GM10248 (cell line): Measurements from ENCODE around the gene AGFG2.

ENCODE experiments used
- CTCF ChIA-PET: fragments of 300-600 bp; sonication (Branson Sonifier 250); formaldehyde crosslinking; extraction: SDS; loops from one replicate; lab custom pipeline; 2021; ENCODE audit warnings: antibody characterized with exemption; lab: Yijun Ruan, JAX
- POLR2A ChIA-PET: fragments of 350-650 bp; sonication (Branson Sonifier 250); formaldehyde crosslinking; extraction: SDS; loops from one replicate; lab custom pipeline; 2020; ENCODE audit warnings: antibody characterized with exemption; lab: Yijun Ruan, JAX
- DNase-seq: peaks from one replicate; pipeline ENCODE4 v3.0.0; 2012; ENCODE audit errors: extremely low spot score
- TF ChIP-seq, protein P1 (sequence below): IDR thresholded peaks from 2 replicates; pipeline ENCODE4 v1.5.1; 2012; ENCODE audit warnings: mild to moderate bottlenecking, low read depth; ENCODE audit errors: extremely low read depth, missing control alignments, control extremely low read depth

Gene AGFG2

DNA sequence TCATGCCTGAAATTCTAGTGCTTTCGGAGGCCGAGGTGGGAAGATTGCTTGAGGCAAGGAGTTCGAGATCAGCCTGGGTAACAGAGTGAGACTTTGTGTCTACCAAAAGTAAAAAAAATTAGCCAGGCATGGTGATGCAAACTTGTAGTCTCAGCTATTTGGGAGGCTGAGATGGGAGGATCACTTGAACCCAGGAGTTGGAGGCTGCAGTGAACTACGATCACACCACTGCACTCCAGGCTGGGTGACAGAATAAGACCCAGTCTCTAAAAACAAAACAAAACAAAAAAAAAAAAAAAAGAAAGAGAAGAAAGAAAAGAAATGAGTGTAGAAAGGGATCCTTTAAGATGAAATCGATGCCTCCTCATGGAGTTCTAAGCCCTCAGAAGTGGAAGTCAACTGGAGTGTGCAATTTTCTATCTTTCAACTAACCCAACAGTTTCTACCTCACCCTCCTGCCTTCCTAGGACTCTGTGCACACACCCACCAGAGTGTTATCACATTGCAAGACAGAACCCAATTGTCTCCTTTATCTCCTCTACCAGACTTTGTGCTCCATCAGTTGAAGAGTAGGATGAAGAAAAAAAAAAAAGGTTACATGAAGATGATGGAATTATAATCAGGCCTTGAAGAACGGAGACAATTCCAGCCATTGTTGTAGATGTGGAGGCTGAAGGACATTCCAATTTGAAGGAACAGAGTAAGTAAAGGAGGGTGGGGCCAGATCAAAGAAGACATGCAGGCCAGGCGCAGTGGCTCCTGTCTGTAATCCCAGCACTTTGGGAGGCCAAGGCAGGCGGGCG lies 28.4 kb upstream of the AGFG2 start:
- DNase-seq: no peak
- TF ChIP-seq, protein P1, sequence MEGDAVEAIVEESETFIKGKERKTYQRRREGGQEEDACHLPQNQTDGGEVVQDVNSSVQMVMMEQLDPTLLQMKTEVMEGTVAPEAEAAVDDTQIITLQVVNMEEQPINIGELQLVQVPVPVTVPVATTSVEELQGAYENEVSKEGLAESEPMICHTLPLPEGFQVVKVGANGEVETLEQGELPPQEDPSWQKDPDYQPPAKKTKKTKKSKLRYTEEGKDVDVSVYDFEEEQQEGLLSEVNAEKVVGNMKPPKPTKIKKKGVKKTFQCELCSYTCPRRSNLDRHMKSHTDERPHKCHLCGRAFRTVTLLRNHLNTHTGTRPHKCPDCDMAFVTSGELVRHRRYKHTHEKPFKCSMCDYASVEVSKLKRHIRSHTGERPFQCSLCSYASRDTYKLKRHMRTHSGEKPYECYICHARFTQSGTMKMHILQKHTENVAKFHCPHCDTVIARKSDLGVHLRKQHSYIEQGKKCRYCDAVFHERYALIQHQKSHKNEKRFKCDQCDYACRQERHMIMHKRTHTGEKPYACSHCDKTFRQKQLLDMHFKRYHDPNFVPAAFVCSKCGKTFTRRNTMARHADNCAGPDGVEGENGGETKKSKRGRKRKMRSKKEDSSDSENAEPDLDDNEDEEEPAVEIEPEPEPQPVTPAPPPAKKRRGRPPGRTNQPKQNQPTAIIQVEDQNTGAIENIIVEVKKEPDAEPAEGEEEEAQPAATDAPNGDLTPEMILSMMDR: no peak
- CTCF ChIA-PET: no interaction called here
- POLR2A ChIA-PET: no interaction called here

DNA sequence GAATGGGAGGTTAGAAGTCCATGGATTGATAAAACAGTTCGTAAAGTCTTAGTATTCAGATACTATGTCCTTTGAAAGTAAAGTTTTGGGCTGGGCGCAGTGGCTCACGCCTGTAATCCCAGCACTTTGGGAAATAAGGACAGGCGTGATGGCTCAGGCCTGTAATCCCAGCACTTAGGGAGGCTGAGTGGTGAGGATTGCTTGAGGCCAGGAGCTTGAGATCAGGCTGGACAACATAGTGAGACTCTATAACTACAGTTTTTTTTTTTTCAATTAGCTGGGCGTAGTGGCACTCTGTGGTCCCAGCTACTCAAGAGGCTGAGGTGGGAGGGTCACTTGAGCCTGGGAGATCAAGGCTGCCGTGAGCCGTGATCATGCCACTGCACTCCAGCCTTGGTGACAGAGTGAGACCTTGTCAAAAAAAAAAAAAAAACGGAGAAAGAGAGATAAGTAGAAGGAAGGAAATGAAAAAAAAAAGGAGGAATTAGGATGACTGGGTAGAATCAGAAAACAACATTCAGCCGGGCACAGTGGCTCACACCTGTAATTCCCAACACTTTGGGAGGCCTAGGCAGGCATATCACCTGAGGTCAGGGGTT lies 25.7 kb upstream of the AGFG2 start:
- ChIA-PET CTCF (no interaction called here), POLR2A (interaction anchor here (0.7 kb wide), 1 partner anchor 73 kb away, joined by 4 read pairs; the partner anchor contains the start of gene FBXO24)
- TF ChIP-seq, protein P1: no peak
- DNase-seq: no peak

DNA sequence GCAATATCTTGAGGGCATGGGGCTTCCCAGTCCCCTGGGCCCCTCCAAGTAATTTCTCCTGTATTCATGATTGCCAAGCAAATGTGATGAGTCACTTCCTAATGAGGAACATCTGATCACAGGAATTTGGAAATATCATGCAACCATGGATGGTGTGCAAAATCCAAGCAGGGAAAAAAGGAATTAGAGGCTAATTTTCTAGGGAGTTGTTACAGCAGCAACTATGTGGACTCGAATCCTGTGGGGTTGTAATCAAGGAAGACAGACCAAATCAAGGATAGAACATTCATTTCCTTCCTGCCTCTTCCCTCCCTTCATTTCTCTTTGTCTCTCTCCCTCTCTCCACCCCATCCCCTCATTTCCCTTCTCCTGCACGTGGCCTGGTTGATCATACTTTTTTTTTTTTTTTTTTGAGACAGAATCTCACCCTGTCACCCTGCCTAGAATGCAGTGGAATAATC lies 23.9 kb upstream of the AGFG2 start:
- TF ChIP-seq, protein P1: no peak
- no peak for DNase-seq
- ChIA-PET POLR2A (interaction anchor here (1.1 kb wide), 1 partner anchor 71 kb away, joined by 3 read pairs; the partner anchor contains the start of genes FBXO24 and LRCH4), CTCF (interaction anchor here (1.0 to 6.6 kb wide), 3 partner anchors 12 to 45 kb away, joined by 3 to 26 read pairs (median 8); no protein-coding TSS in a partner anchor)

DNA sequence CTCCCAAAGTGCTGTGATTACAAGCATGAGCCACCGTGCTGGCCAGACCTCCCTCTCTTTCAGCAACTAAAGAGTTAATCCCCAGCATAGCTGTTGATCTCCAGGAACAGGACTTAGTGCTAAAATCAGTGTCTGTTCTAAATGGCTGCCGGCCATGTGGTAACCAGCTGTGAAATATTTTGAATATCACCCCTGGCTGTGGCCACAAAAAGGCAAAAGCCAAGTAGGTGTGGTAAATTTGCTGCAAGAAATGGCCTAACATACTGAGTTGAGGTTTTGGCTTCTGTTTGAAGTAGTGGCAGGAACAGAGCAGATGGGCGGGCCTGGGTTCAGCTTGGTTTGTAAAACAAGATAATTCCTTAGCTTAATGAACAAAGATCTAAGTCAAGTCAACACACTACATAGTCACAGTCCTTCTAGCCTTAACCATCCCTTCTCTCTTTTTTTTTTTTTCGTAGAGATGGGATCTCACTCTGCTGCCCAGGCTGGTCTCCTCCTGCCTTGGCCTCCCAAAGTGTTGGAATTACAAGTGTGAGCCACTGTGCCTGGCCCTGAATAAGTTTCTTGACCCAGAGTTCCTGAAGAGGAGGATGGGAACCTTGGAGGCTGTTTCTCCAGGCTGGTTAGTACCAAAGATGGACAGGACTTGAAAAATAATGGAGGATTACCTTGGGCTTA lies 22.7 kb upstream of the AGFG2 start:
- ChIA-PET POLR2A (interaction anchor here (1.1 kb wide), 1 partner anchor 70 kb away, joined by 3 read pairs; the partner anchor contains the start of genes FBXO24 and LRCH4), CTCF (interaction anchor here (1.0 to 6.6 kb wide), 3 partner anchors 11 to 44 kb away, joined by 3 to 26 read pairs (median 8); no protein-coding TSS in a partner anchor)
- peak; percentile 48 for DNase-seq
- TF ChIP-seq, protein P1: no peak

DNA sequence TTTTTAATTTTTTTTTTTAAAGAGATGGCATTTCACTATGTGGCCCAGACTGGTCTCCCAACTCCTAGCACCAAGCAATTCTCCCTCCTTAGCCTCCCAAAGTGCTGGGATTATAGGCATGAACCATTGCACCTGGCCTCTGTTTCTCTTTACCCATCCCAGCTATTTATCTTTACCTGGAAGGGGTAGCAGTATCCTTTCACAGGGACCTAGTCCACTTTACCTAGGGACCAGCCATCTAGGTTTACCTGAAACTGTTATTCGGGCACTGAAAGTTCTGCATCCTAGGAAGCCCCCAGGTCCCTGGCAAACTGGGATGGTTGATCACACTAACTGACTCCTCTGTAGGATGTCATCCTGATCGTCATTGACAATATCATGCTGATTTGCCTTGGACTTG lies 21.7 kb upstream of the AGFG2 start:
- ChIA-PET CTCF (interaction anchor here (1.0 to 6.6 kb wide), 5 partner anchors 11 to 43 kb away, joined by 3 to 26 read pairs (median 3); no protein-coding TSS in a partner anchor), POLR2A (no interaction called here)
- DNase-seq: no peak
- TF ChIP-seq, protein P1: no peak

DNA sequence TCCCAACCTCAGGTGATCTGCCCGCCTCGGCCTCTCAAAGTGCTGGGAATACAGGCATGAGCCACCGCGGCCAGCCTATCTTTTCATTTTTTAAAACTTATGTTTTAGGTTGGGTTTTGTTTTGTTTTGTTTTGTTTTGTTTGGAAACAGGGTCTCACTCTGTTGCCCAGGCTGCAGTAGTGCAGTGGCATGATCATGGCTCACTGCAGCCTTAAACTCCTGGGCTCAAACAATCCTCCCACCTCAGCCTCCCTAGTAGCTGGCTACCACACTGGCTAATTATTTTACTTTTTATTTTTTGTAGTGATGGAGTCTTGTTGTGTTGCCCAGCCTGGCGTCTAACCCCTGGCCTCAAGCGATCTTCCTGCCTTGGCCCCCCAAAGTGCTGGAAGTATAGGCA lies 19.4 kb upstream of the AGFG2 start:
- ChIA-PET CTCF (interaction anchor here (1.1 to 6.6 kb wide), 5 partner anchors 23 to 69 kb away, joined by 3 to 26 read pairs (median 3); no protein-coding TSS in a partner anchor), POLR2A (no interaction called here)
- DNase-seq: no peak
- TF ChIP-seq, protein P1: no peak
